IgD-negative memory B cell (primary cell): ENCODE measurements around the gene LHX1. TPM values are rescaled to one million over a fixed set of nuclear protein-coding genes. Genes with fewer than 3 reads are reported as not detected.

Experiments used
- H3K27ac Mint-ChIP-seq, 3 donors: one replicate each; pipeline ENCODE4 v1.8.0; 2020 to 2022; ENCODE audit warnings: mild to moderate bottlenecking in 3 of 3, mixed read lengths in 3 of 3, moderate library complexity in 1 of 3
- H3K27me3 Mint-ChIP-seq: one replicate; pipeline ENCODE4 v1.8.0; 2021; ENCODE audit warnings: mixed read lengths
- H3K36me3 Mint-ChIP-seq: one replicate; pipeline ENCODE4 v1.8.0; 2020; ENCODE audit warnings: mild to moderate bottlenecking, mixed read lengths
- H3K4me1 Mint-ChIP-seq, 3 donors: one replicate each; pipeline ENCODE4 v1.8.0; 2020 to 2022; ENCODE audit warnings: mixed read lengths in 3 of 3, mild to moderate bottlenecking in 1 of 3
- H3K4me3 Mint-ChIP-seq, 4 donors: one replicate each; pipeline ENCODE4 v1.8.0; 2020 to 2022; ENCODE audit warnings: mild to moderate bottlenecking in 4 of 4, mixed read lengths in 4 of 4, moderate library complexity in 3 of 4
- H3K9me3 Mint-ChIP-seq, 3 donors: one replicate each; pipeline ENCODE4 v1.8.0; 2020 to 2021; ENCODE audit warnings: mixed read lengths in 3 of 3, mild to moderate bottlenecking in 1 of 3
- polyA plus RNA-seq: library from polyadenylated mRNA; unstranded; fragments of 300-500 nt; fragmentation: Illumina TruSeq; gene quantifications from one replicate; pipeline ENCODE4 v1.2.3, GENCODE V29; 2021

LHX1 gene
- polyA plus RNA-seq, 1 donor from 2014 or later = not detected

- Mint-ChIP-seq H3K9me3 (peaks cover 0 to 1% (median 0%) of the 10 kb centered on the region in 3 donors), H3K27ac (peak within 1 kb of the TSS; percentile 79 to 96 (median 94)), H3K4me3 (peak within 1 kb of the TSS; percentile 84 to 100 (median 98)), H3K4me1 (peaks cover 22 to 38% (median 36%) of the 10 kb centered on the region in 3 donors), H3K36me3 (no peaks in the 10 kb centered on the region), H3K27me3 (peaks cover 32% of the 10 kb centered on the region)
Observed at GRCh38 chr17:36948717-36949460, 11.6 kb downstream of the LHX1 start, which contains the start of gene AATF. Gene AATF (plus strand): TSS chr17:36948954. CDS start chr17:36949126, 172 bp downstream.

- no peaks in the 10 kb centered on the region for H3K9me3 Mint-ChIP-seq
- H3K36me3 Mint-ChIP-seq = peaks cover 2% of the 10 kb centered on the region
- H3K27ac Mint-ChIP-seq = peak overlapping the region; percentile 79 to 96 (median 94)
- H3K27me3 Mint-ChIP-seq = peaks cover 30% of the 10 kb centered on the region
- H3K4me1 Mint-ChIP-seq = peaks cover 25 to 39% (median 38%) of the 10 kb centered on the region in 3 donors
- peak overlapping the region; percentile 84 to 100 (median 98) for H3K4me3 Mint-ChIP-seq
Observed at GRCh38 chr17:36949461-36949927, 12.2 kb downstream of the LHX1 start.

DNA sequence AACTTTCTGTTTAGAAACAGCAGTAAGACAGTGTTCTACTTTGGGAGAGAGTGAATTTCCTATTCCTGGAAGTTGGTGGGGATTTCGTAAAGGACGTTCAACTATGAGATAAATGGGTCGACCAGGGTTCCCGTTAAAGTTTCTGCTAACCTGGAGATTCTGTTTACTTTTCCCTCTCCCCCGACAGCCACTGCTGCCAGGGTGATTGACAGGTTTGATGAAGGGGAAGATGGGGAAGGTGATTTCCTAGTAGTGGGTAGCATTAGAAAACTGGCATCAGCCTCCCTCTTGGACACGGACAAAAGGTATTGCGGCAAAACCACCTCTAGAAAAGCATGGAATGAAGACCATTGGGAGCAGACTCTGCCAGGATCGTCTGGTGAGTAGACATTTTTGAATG is 12.8 kb downstream of the LHX1 start:
- Mint-ChIP-seq H3K4me1 (peaks cover 27 to 40% (median 39%) of the 10 kb centered on the region in 3 donors), H3K27ac (peak overlapping the region in 2 of 3 donors; percentile 79 to 94), H3K36me3 (peaks cover 5% of the 10 kb centered on the region), H3K4me3 (peak overlapping the region; percentile 84 to 100 (median 98)), H3K27me3 (peaks cover 25% of the 10 kb centered on the region), H3K9me3 (no peaks in the 10 kb centered on the region)

DNA sequence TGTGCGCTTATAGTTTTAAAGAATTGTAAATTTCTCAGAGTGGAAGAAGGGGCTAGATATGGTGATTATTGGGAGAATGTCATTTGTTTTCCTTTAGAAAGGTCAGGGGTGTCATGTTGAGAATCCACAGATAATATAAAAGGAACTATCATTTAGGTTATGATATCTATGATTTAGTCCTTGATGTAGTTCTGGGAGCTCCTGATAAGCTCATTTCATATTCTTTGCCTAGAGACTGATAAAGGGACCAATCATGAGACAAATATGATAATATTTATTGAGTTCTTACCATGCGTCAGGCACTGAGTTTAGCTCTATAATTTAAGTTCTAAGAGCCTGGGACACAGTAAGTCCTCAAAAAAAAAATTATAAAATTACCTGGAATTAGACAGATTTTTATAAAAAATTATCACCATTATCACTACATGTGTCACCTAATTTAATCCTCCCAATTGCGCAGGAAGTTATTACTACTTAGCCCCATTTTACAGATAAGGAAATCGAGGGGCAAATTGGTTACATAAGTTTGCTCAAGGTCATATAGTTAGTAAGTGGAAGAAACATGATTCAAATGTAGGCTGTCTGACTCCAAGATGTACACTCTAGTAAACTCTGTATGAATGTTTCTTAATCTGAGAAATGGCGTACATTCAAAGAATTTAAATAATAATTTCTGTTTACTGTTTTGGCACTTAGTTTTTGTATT is 14.0 kb downstream of the LHX1 start:
- Mint-ChIP-seq H3K4me3 (peak overlapping the region in 3 of 4 donors; percentile 71 to 99 (median 78)), H3K27ac (peak overlapping the region in 1 of 3 donors; percentile 18), H3K27me3 (peaks cover 15% of the 10 kb centered on the region), H3K9me3 (no peaks in the 10 kb centered on the region), H3K4me1 (peaks cover 27 to 40% (median 39%) of the 10 kb centered on the region in 3 donors), H3K36me3 (peaks cover 5% of the 10 kb centered on the region)

- Mint-ChIP-seq H3K27ac (no peak overlapping the region), H3K36me3 (peaks cover 9% of the 10 kb centered on the region), H3K27me3 (no peaks in the 10 kb centered on the region), H3K4me1 (peaks cover 16 to 35% (median 27%) of the 10 kb centered on the region in 3 donors), H3K4me3 (no peak overlapping the region), H3K9me3 (no peaks in the 10 kb centered on the region)
Observed at GRCh38 chr17:36971508-36971907, 34.2 kb downstream of the LHX1 start.

- Mint-ChIP-seq H3K27me3 (no peaks in the 10 kb centered on the region), H3K36me3 (peaks cover 9% of the 10 kb centered on the region), H3K4me3 (no peak overlapping the region), H3K27ac (no peak overlapping the region), H3K9me3 (no peaks in the 10 kb centered on the region), H3K4me1 (peaks cover 13 to 32% (median 28%) of the 10 kb centered on the region in 3 donors)
Observed at GRCh38 chr17:36972186-36972700, 35.0 kb downstream of the LHX1 start.

- no peaks in the 10 kb centered on the region for H3K9me3 Mint-ChIP-seq
- no peaks in the 10 kb centered on the region for H3K27me3 Mint-ChIP-seq
- no peak overlapping the region for H3K27ac Mint-ChIP-seq
- peaks cover 12 to 30% (median 26%) of the 10 kb centered on the region in 3 donors for H3K4me1 Mint-ChIP-seq
- peaks cover 5% of the 10 kb centered on the region for H3K36me3 Mint-ChIP-seq
- H3K4me3 Mint-ChIP-seq = no peak overlapping the region
Observed at GRCh38 chr17:36972905-36973304, 35.6 kb downstream of the LHX1 start.

DNA sequence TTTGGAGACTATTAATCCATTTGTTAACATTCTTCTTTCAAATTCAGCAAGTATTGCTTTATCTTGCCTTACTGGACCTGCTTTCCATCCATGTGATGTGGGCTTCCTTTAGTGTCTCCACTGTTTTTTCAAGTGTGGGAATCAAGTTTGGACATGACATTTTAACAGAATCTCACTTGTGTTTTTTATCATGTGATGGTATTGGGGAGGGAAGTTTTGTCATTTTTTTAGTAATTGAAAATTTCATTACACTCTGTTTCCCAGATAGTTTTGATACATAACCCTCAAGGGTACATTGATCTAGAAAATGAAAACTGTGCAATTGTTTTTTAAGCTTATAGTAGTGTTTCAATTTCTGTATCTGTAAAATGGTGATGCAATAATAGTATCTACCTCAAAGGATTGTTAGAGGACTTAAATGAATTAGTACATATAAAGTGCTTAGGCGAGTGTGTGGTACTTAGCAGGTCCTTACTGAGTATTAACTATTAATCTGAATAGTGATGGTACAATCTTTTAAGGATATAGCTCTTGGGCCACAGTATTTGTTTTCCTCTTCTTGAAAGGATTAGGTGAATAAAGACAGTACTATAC is 38.7 kb downstream of the LHX1 start:
- Mint-ChIP-seq H3K4me3 (no peak overlapping the region), H3K36me3 (peaks cover 7% of the 10 kb centered on the region), H3K27ac (peak overlapping the region in 1 of 3 donors; percentile 4), H3K27me3 (no peaks in the 10 kb centered on the region), H3K4me1 (peaks cover 24 to 50% (median 45%) of the 10 kb centered on the region in 3 donors), H3K9me3 (no peaks in the 10 kb centered on the region)

DNA sequence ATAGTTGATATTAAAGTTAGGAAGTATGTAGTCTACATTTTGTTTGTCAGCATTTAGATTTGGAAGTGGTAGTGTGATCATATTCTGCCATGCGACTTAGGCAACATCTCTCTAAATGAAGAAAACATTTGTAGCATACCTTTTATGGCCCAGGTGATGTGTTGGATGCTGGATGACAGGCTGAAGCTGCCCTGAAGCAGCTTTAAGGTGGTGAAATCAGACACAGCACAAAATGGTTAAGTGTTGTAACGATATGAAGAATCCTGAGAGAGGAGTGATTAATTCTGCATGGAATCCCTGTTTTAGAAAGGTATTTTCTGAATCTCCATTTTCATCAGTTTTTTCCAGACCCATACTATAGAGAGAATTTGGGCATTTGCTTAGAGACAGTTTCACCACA is 39.8 kb downstream of the LHX1 start:
- Mint-ChIP-seq H3K4me1 (peaks cover 31 to 58% (median 45%) of the 10 kb centered on the region in 3 donors), H3K9me3 (no peaks in the 10 kb centered on the region), H3K27me3 (no peaks in the 10 kb centered on the region), H3K4me3 (no peak overlapping the region), H3K27ac (no peak overlapping the region), H3K36me3 (peaks cover 14% of the 10 kb centered on the region)

GRCh38 chr17:36977568-36977967 is 40.3 kb downstream of the LHX1 start:
- H3K36me3 Mint-ChIP-seq = peaks cover 16% of the 10 kb centered on the region
- peaks cover 33 to 57% (median 42%) of the 10 kb centered on the region in 3 donors for H3K4me1 Mint-ChIP-seq
- H3K9me3 Mint-ChIP-seq = no peaks in the 10 kb centered on the region
- no peak overlapping the region for H3K4me3 Mint-ChIP-seq
- no peak overlapping the region for H3K27ac Mint-ChIP-seq
- no peaks in the 10 kb centered on the region for H3K27me3 Mint-ChIP-seq

DNA sequence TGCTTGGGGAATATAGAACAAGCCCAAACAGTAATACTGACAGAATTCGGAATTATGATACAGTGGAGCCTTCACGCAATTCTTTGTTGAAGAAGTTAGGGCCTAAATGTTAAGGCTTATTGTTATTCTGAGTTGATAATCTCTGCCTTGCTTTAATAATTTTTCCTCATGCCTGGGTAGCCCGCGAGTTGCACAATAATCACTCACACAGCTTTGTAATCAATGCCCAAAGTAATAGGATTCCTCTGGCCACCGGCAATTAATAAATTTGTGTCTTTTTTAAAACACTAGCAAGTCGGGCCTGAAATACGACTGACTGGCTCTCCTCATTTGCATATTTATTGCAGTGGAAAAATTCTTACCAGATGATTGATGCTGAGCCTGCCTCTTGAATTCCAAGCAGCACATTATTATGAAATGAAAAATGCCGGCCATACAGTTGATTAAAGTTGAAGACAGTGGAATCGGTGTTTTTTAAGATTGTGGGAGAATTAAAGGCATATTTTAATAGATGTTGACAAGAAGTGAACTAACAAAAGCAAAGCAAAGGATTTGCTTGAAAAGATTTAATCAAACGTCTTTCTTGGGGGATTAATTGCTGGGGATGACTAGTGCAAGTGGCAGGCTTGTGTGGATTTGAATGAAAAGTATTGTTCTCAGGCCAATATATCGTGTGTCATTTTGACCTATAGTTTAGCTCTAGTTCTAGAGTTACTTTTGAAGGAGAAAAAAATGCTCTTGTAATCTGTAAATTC is 41.7 kb downstream of the LHX1 start:
- Mint-ChIP-seq H3K36me3 (peaks cover 17% of the 10 kb centered on the region), H3K27me3 (no peaks in the 10 kb centered on the region), H3K9me3 (no peaks in the 10 kb centered on the region), H3K27ac (peak overlapping the region in 2 of 3 donors; percentile 33 to 34), H3K4me3 (no peak overlapping the region), H3K4me1 (peaks cover 34 to 56% (median 38%) of the 10 kb centered on the region in 3 donors)

- Mint-ChIP-seq H3K4me3 (no peak overlapping the region), H3K27ac (peak overlapping the region in 1 of 3 donors; percentile 33), H3K36me3 (peaks cover 20% of the 10 kb centered on the region), H3K9me3 (no peaks in the 10 kb centered on the region), H3K4me1 (peaks cover 37 to 61% (median 38%) of the 10 kb centered on the region in 3 donors), H3K27me3 (no peaks in the 10 kb centered on the region)
Observed at GRCh38 chr17:36979565-36979941, 42.3 kb downstream of the LHX1 start.

- Mint-ChIP-seq H3K4me3 (no peak overlapping the region), H3K9me3 (no peaks in the 10 kb centered on the region), H3K27ac (no peak overlapping the region), H3K4me1 (peaks cover 37 to 53% (median 38%) of the 10 kb centered on the region in 3 donors), H3K36me3 (peaks cover 20% of the 10 kb centered on the region), H3K27me3 (no peaks in the 10 kb centered on the region)
Observed at GRCh38 chr17:36980280-36980761, 43.0 kb downstream of the LHX1 start.

DNA sequence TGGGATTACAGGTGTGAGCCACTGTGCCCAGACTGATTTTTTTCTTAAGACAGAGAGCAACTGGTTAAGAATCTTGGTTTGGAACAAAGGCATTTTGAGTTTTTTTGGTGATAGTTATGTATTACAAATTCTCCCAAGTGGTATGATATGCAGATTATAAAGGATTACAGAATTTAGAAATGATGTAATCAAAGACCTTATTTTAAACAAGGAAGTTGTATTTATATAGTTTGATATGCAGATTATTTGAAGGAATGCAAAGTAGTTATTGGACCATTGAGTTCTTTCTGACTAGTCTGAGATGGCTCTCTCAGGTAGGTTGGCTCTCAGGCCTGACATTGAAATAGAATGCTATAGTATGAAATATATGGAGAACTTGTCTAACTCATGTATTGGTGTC is 46.3 kb downstream of the LHX1 start:
- no peak overlapping the region for H3K4me3 Mint-ChIP-seq
- H3K4me1 Mint-ChIP-seq = peaks cover 23 to 34% (median 24%) of the 10 kb centered on the region in 3 donors
- no peaks in the 10 kb centered on the region for H3K9me3 Mint-ChIP-seq
- H3K27ac Mint-ChIP-seq = no peak overlapping the region
- no peaks in the 10 kb centered on the region for H3K27me3 Mint-ChIP-seq
- peaks cover 17% of the 10 kb centered on the region for H3K36me3 Mint-ChIP-seq
